ENCODE measurements around the gene ANKRD39. TPM values are rescaled to one million over a fixed set of nuclear protein-coding genes. Genes with fewer than 3 reads are reported as not detected.

ANKRD39 gene
- total and polyA plus RNA-seq, 9 of the 15 experiments (the other 6 are each of a cell fraction or from before 2014, with no cell fraction given), result 8.2 to 33.1 (median 23.8) TPM

GRCh38 chr2:96893289-96894150 is 35.7 kb upstream of the ANKRD39 start (continued):
- TF ChIP-seq RBM17 (IDR thresholded peaks at IDR 0.05; ENCODE audit: borderline replicate concordance, low read depth, low read length), result no peak
- TF ChIP-seq BRF1 (IDR thresholded peaks at IDR 0.05; ENCODE audit: borderline replicate concordance, extremely low read depth, insufficient read length), result no peak
- TF ChIP-seq NFIX (CRISPR knock-in tag; IDR thresholded peaks at IDR 0.05; ENCODE audit: low read depth), result no peak
- no peak for TF ChIP-seq FOXP1 (CRISPR knock-in tag; IDR thresholded peaks at IDR 0.05)
- TF ChIP-seq ZNF318 (IDR thresholded peaks at IDR 0.05; ENCODE audit: borderline replicate concordance in 1 of 2, low read depth in 1 of 2), result no peak
- TF ChIP-seq ZNF24 (IDR thresholded peaks at IDR 0.05), result no peak
- TF ChIP-seq ZNF57 (CRISPR knock-in tag; IDR thresholded peaks at IDR 0.05), result no peak
- no peak for TF ChIP-seq MCM3 (IDR thresholded peaks at IDR 0.05)
- TF ChIP-seq ELF2 (CRISPR knock-in tag; IDR thresholded peaks at IDR 0.05), result no peak
- TF ChIP-seq NR4A1 (CRISPR knock-in tag; IDR thresholded peaks at IDR 0.05), result no peak
- TF ChIP-seq NR4A1 (tag; IDR thresholded peaks at IDR 0.05), result 0 out of 2 replicates have a peak, but pooled peaks have one; percentile 41
- no peak for TF ChIP-seq FOXM1 (IDR thresholded peaks at IDR 0.05; ENCODE audit: low read depth)
- no peak for TF ChIP-seq FOXM1 (CRISPR knock-in tag; IDR thresholded peaks at IDR 0.05; ENCODE audit: low read depth)
- no peak for TF ChIP-seq SIX5 (IDR thresholded peaks at IDR 0.05; ENCODE audit: borderline replicate concordance in 1 of 2, insufficient read depth in 1 of 2, low read depth in 1 of 2, low read length in 2 of 2)
- TF ChIP-seq RBM25 (IDR thresholded peaks at IDR 0.05; ENCODE audit: low read depth, low read length, severe bottlenecking), result no peak
- no peak for TF ChIP-seq ATF7 (IDR thresholded peaks at IDR 0.05)
- no peak for TF ChIP-seq E4F1 (CRISPR knock-in tag; IDR thresholded peaks at IDR 0.05; ENCODE audit: borderline replicate concordance)

All from K562 (cell line).